PC-9 (cell line): ENCODE measurements around the gene CYP27B1.

Experiments
- EZH2 ChIP-seq: fragments of 200-600 bp; sonication (generic); IDR thresholded peaks from 2 replicates; pipeline ENCODE4 v1.8.0; 2017; ENCODE audit warnings: antibody characterized with exemption, low read depth
- TF ChIP-seq, protein P1 (sequence below): fragments of 200-600 bp; sonication (generic); conservative IDR thresholded peaks from 2 replicates; pipeline ENCODE4 v1.6.1; 2017; ENCODE audit warnings: mixed run types, antibody characterized with exemption, mild to moderate bottlenecking, moderate library complexity

DNA sequence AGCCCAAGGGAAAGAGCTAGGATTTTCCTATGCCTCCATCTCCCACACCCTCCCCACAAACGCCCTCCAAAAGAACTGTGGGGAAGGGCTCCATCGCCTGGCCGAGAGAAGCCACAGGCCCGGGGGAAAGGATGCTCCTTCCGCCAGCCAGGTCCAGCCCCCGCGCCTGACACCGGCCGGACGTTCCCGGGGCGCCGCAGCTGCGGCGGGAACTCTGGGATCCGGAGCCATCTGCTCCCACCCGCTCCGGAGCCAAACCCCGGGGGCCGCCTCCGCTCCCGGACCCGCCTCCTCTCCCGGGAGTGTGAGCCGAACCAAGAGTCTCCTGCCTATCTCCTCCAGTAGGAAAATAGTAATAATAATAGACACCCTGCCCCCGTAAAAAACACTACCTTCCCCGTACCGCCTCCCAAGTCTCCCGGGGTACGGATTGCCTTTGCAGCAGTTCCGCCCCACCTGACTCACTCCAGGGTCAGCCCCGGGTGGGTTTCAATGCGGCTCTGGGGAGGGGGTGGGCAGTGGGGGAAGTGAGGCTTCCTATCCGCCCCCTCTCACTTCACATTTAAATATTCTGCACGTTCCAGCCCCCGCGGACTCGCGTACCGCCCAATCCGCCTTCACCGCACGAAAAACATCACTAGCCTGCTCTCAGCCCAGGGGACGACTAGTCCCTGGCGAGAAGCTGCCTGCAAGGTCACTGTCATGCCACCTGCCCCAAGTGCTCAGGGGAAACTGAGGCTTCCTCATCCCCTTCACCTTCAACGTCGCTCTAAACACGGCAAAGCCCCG is 30.7 kb downstream of the CYP27B1 start:
- TF ChIP-seq, protein P1, sequence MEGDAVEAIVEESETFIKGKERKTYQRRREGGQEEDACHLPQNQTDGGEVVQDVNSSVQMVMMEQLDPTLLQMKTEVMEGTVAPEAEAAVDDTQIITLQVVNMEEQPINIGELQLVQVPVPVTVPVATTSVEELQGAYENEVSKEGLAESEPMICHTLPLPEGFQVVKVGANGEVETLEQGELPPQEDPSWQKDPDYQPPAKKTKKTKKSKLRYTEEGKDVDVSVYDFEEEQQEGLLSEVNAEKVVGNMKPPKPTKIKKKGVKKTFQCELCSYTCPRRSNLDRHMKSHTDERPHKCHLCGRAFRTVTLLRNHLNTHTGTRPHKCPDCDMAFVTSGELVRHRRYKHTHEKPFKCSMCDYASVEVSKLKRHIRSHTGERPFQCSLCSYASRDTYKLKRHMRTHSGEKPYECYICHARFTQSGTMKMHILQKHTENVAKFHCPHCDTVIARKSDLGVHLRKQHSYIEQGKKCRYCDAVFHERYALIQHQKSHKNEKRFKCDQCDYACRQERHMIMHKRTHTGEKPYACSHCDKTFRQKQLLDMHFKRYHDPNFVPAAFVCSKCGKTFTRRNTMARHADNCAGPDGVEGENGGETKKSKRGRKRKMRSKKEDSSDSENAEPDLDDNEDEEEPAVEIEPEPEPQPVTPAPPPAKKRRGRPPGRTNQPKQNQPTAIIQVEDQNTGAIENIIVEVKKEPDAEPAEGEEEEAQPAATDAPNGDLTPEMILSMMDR: no peak
- no peak for TF ChIP-seq EZH2
